ENCODE measurements around the gene SLMAP. TPM values are rescaled to one million over a fixed set of nuclear protein-coding genes. Genes with fewer than 3 reads are reported as not detected.

Gene SLMAP
- total and polyA plus RNA-seq, 2 donors (not counting 1 experiment from before 2014, with no cell fraction given) = 9.7 to 67.2 TPM

DNA sequence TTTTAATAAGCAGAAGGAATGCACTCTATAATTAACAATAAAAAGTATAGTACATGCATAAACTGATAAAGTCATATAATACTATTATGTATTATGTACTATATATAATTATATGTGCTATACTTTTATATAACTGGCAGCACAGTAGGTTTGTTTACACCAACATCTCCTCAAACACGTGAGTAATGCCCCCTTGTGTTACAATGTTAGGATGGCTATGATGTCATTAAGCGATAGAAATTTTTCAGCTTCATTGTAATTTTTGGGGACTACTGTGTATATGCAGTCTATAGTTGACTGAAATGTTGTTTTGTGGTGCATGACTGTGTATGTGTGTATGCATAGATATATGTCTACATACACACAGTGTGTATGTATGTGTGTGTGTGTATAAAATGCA lies 100.6 kb downstream of the SLMAP start:
- Mint-ChIP-seq H3K4me3 (no peak overlapping the region), H3K4me1 (no peaks in the 10 kb centered on the region), H3K27ac (no peak overlapping the region), H3K9me3 (ENCODE audit: insufficient read depth) (no peaks in the 10 kb centered on the region), H3K27me3 (no peaks in the 10 kb centered on the region)
- ChIA-PET CTCF (interaction anchor here (0.9 to 2.8 kb wide), 7 partner anchors 9 to 756 kb away, joined by 3 to 12 read pairs (median 3); no protein-coding TSS in a partner anchor), POLR2A (no interaction called here)
- Histone ChIP-seq H3K79me2 (ENCODE audit: control insufficient read depth, insufficient read depth, low read length) (no peaks in the 10 kb centered on the region), H3K36me3 (replicated peaks in 1 of 2; ENCODE audit: control extremely low read depth in 1 of 2, control insufficient read depth in 1 of 2, extremely low read depth in 1 of 2, insufficient read depth in 2 of 2, low read length in 1 of 2) (peaks cover 3 to 13% of the 10 kb centered on the region in 2 experiments), H3K4me2 (replicated peaks; ENCODE audit: low read depth, low read length, poor library complexity, severe bottlenecking) (no peak overlapping the region), H3K4me1 (ENCODE audit: control insufficient read depth in 2 of 2, insufficient read depth in 2 of 2, low read length in 2 of 2) (no peaks in the 10 kb centered on the region), H3K9ac (ENCODE audit: low read length) (no peak overlapping the region), H3K27me3 (replicated peaks in 1 of 4; ENCODE audit: control extremely low read depth in 1 of 4, control insufficient read depth in 3 of 4, insufficient read depth in 4 of 4, low read length in 3 of 4) (no peaks in the 10 kb centered on the region), H4K20me1 (ENCODE audit: control insufficient read depth, insufficient read depth, low read length, poor library complexity, severe bottlenecking) (no peaks in the 10 kb centered on the region), H3K4me3 (ENCODE audit: control extremely low read depth in 1 of 5, extremely low read depth in 1 of 5, insufficient read depth in 1 of 5, low read depth in 2 of 5, low read length in 4 of 5) (no peak overlapping the region), H2AFZ (ENCODE audit: insufficient read depth, low read depth, low read length, poor library complexity, severe bottlenecking) (no peak overlapping the region), H3K27ac (ENCODE audit: low read length in 2 of 2) (no peak overlapping the region), H3K9me3 (ENCODE audit: control extremely low read depth in 1 of 3, control insufficient read depth in 2 of 3, insufficient read depth in 1 of 3, low read length in 2 of 3) (no peaks in the 10 kb centered on the region)
- intact Hi-C loops (cut with micrococcal nuclease) = no loop called here
- 100% methylated on average over 1 of the region's 2 CpGs for WGBS (ENCODE audit: insufficient coverage)
- TF ChIP-seq, protein P1, sequence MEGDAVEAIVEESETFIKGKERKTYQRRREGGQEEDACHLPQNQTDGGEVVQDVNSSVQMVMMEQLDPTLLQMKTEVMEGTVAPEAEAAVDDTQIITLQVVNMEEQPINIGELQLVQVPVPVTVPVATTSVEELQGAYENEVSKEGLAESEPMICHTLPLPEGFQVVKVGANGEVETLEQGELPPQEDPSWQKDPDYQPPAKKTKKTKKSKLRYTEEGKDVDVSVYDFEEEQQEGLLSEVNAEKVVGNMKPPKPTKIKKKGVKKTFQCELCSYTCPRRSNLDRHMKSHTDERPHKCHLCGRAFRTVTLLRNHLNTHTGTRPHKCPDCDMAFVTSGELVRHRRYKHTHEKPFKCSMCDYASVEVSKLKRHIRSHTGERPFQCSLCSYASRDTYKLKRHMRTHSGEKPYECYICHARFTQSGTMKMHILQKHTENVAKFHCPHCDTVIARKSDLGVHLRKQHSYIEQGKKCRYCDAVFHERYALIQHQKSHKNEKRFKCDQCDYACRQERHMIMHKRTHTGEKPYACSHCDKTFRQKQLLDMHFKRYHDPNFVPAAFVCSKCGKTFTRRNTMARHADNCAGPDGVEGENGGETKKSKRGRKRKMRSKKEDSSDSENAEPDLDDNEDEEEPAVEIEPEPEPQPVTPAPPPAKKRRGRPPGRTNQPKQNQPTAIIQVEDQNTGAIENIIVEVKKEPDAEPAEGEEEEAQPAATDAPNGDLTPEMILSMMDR (IDR thresholded peaks at IDR 0.05) = peak; percentile 43
- no peak for TF ChIP-seq EZH2 (IDR thresholded peaks at IDR 0.05; ENCODE audit: borderline replicate concordance, insufficient read depth, low read depth, low read length, poor library complexity, severe bottlenecking)
- DNase-seq (peak; percentile 18), ATAC-seq (ENCODE audit: low read depth) (no peak)

DNA sequence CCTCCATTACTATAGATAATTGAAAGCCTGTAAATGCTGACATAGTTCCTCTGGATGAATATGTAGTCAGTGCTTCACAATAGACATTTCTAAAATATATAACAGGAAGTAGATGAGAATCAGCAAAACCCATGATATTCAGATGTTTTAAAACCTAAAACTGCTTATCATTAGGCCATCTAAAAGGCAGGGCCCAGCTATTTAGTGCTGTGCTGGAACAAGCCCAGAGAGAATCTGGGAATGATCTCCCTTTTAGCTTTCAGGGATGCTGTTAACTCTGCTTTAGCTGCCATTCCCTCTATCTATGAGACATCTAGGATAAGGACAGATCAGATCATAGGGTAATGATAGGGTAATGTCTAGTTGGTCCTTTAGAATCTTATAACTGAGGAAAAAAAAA lies 106.8 kb downstream of the SLMAP start:
- Histone ChIP-seq H3K27ac (ENCODE audit: low read length in 2 of 2) (no peak overlapping the region), H3K9me3 (ENCODE audit: control extremely low read depth in 1 of 3, control insufficient read depth in 2 of 3, insufficient read depth in 1 of 3, low read length in 2 of 3) (no peaks in the 10 kb centered on the region), H3K4me2 (replicated peaks; ENCODE audit: low read depth, low read length, poor library complexity, severe bottlenecking) (no peak overlapping the region), H3K27me3 (replicated peaks in 1 of 4; ENCODE audit: control extremely low read depth in 1 of 4, control insufficient read depth in 3 of 4, insufficient read depth in 4 of 4, low read length in 3 of 4) (no peaks in the 10 kb centered on the region), H3K4me3 (ENCODE audit: control extremely low read depth in 1 of 5, extremely low read depth in 1 of 5, insufficient read depth in 1 of 5, low read depth in 2 of 5, low read length in 4 of 5) (no peak overlapping the region), H3K9ac (ENCODE audit: low read length) (no peak overlapping the region), H3K36me3 (replicated peaks in 1 of 2; ENCODE audit: control extremely low read depth in 1 of 2, control insufficient read depth in 1 of 2, extremely low read depth in 1 of 2, insufficient read depth in 2 of 2, low read length in 1 of 2) (peaks cover 13 to 26% of the 10 kb centered on the region in 2 experiments), H3K79me2 (ENCODE audit: control insufficient read depth, insufficient read depth, low read length) (no peaks in the 10 kb centered on the region), H2AFZ (ENCODE audit: insufficient read depth, low read depth, low read length, poor library complexity, severe bottlenecking) (no peak overlapping the region), H3K4me1 (ENCODE audit: control insufficient read depth in 2 of 2, insufficient read depth in 2 of 2, low read length in 2 of 2) (no peaks in the 10 kb centered on the region), H4K20me1 (ENCODE audit: control insufficient read depth, insufficient read depth, low read length, poor library complexity, severe bottlenecking) (no peaks in the 10 kb centered on the region)
- no peak overlapping the region for H3K4me3 Mint-ChIP-seq
- no peaks in the 10 kb centered on the region for H3K4me1 Mint-ChIP-seq
- ATAC-seq (ENCODE audit: low read depth) (no peak), DNase-seq (no peak)
- no peaks in the 10 kb centered on the region for H3K9me3 Mint-ChIP-seq (ENCODE audit: insufficient read depth)
- no peak overlapping the region for H3K27ac Mint-ChIP-seq
- no peaks in the 10 kb centered on the region for H3K27me3 Mint-ChIP-seq
- no peak for TF ChIP-seq EZH2 (IDR thresholded peaks at IDR 0.05; ENCODE audit: borderline replicate concordance, insufficient read depth, low read depth, low read length, poor library complexity, severe bottlenecking)
- TF ChIP-seq, protein P1 (IDR thresholded peaks at IDR 0.05) = no peak
- CTCF ChIA-PET = no interaction called here
- intact Hi-C loops (cut with micrococcal nuclease) = no loop called here
- POLR2A ChIA-PET = no interaction called here

All from B cell (primary cell).